ENCODE data around the gene LRP5.

DNA sequence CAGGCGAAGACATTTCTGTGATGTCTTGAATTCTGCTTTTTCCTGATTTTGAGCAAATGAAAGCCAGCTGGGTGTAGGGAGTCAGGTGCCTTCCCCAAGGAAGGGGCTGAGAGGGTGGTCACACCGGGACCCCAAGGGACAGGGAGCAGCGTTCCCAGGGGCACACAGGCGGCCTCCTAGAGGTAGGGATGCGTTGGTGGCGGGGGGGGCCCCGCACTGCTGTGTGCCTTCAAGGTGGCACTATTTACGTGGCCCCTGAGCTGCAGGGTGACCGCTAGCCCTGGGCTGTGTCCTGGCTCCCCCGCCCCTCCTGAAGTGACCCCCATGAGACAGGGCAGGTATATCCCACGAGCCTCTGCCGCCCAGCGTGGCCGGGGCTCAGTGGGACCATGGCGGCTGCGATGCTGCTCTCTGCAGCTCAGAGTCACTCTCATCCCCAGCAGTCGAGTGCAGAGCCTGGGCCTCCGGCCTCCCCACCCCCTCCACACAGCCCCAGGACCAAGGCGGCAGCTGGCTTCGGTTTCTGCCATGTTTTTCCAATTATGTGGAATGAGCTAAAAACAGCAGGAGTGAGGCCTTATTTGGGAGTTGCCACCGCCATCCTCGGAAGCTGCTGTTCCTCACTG, 60.9 kb downstream of the LRP5 start:
- TF ChIP-seq POLR2A (IDR thresholded peaks at IDR 0.05) (no peak), EP300 (IDR thresholded peaks at IDR 0.05) (no peak)
